OCI-LY7 (cell line): ENCODE measurements around the gene AP5S1. TPM values are rescaled to one million over a fixed set of nuclear protein-coding genes. Genes with fewer than 3 reads are reported as not detected.

Experiments used
- BruUV-seq: library from RNA; stranded (reverse); fragments of 400-500 nt; replicated peaks from 2 replicates; lab custom pipeline; 2021; lab: Mats Ljungman, UMichigan
- CTCF ChIA-PET: fragments of 300-600 bp; sonication (Branson Sonifier 250); formaldehyde crosslinking; loops from one replicate; lab custom pipeline; 2022; ENCODE audit warnings: antibody characterized with exemption; ENCODE audit not compliant: unreplicated experiment; lab: Charles Lee
- POLR2A ChIA-PET: fragments of 300-600 bp; sonication (Branson Sonifier 250); formaldehyde crosslinking; loops from one replicate; lab custom pipeline; 2022; ENCODE audit warnings: antibody characterized with exemption; lab: Charles Lee
- DNase-seq: peaks from one replicate; pipeline ENCODE4 v3.0.0-alpha.2; 2015; ENCODE audit warnings: low spot score
- H2AFZ ChIP-seq: fragments of 200-600 bp; sonication (generic), shearing (Covaris generic); 2 replicates; pipeline ENCODE4 v1.6.1; 2014; ENCODE audit warnings: mild to moderate bottlenecking, antibody characterized with exemption, low read length, moderate library complexity
- H3K27ac ChIP-seq: fragments of 200-600 bp; sonication (generic); 2 replicates; pipeline ENCODE4 v1.5.1; 2014; ENCODE audit warnings: mixed run types, low read depth, mild to moderate bottlenecking, moderate library complexity, low read length, inconsistent platforms; ENCODE audit not compliant: poor library complexity, severe bottlenecking
- H3K36me3 ChIP-seq: fragments of 200-600 bp; sonication (generic); 2 replicates; pipeline ENCODE4 v1.6.1; 2014; ENCODE audit warnings: mild to moderate bottlenecking, antibody characterized with exemption, low read length, moderate library complexity, mixed read lengths; ENCODE audit not compliant: insufficient read depth
- H3K4me1 ChIP-seq: fragments of 200-600 bp; sonication (generic); 2 replicates; pipeline ENCODE4 v1.5.1; 2014; ENCODE audit warnings: mild to moderate bottlenecking, low read length; ENCODE audit not compliant: insufficient read depth, poor library complexity, severe bottlenecking
- H3K4me2 ChIP-seq: fragments of 200-600 bp; sonication (generic); 2 replicates; pipeline ENCODE4 v1.6.1; 2014; ENCODE audit warnings: mild to moderate bottlenecking, low read length
- H3K4me3 ChIP-seq: fragments of 200-600 bp; sonication (generic); 2 replicates; pipeline ENCODE4 v1.5.1; 2014; ENCODE audit warnings: mild to moderate bottlenecking, low read depth, low read length; ENCODE audit not compliant: poor library complexity, severe bottlenecking
- H3K79me2 ChIP-seq: fragments of 200-600 bp; sonication (generic); 2 replicates; pipeline ENCODE4 v1.6.1; 2016; ENCODE audit warnings: low read depth, mild to moderate bottlenecking, low read length, moderate library complexity, mixed read lengths; ENCODE audit not compliant: insufficient read depth
- H3K9me2 ChIP-seq: fragments of 200-600 bp; sonication (generic); 2 replicates; pipeline ENCODE4 v1.6.1; 2016; ENCODE audit warnings: mild to moderate bottlenecking, low read length, mixed read lengths; ENCODE audit not compliant: insufficient read depth
- H3K9me3 ChIP-seq: fragments of 200-600 bp; sonication (generic); 2 replicates; pipeline ENCODE4 v1.6.1; 2014; ENCODE audit warnings: mild to moderate bottlenecking, mixed run types, low read length, mixed read lengths
- H4K20me1 ChIP-seq: fragments of 200-600 bp; sonication (generic); 2 replicates; pipeline ENCODE4 v1.6.1; 2014; ENCODE audit warnings: mild to moderate bottlenecking, antibody characterized with exemption, low read length, moderate library complexity, mixed read lengths; ENCODE audit not compliant: insufficient read depth
- EZH2phosphoT487 ChIP-seq: fragments of 200-600 bp; sonication (generic); IDR thresholded peaks from 2 replicates; pipeline ENCODE4 v1.6.1; 2018; ENCODE audit warnings: low read depth, borderline replicate concordance, mild to moderate bottlenecking, mixed run types, antibody characterized with exemption, low read length, moderate library complexity, mixed read lengths
- intact Hi-C: fragments of 100-400 bp; cut with micrococcal nuclease; formaldehyde crosslinking; loops from one replicate; pipeline ENCODE4 v1.10.0; 2022; ENCODE audit not compliant: unreplicated experiment
- total RNA-seq, 2 experiments: library from RNA; depleted of rRNA in 1 of 2; stranded (reverse); fragments of >200 nt in 1 of 2; shearing (Covaris generic) in 1 of 2; gene quantifications; 2 replicates each; pipeline ENCODE4 v1.2.3, GENCODE V29; 2014 to 2022
- TF ChIP-seq, protein P1 (sequence below): fragments of 200-600 bp; sonication (generic); conservative IDR thresholded peaks from 2 replicates; pipeline ENCODE4 v1.5.1; 2014; ENCODE audit warnings: mild to moderate bottlenecking, antibody characterized with exemption, low read length, moderate library complexity, mixed read lengths

Gene AP5S1
- total RNA-seq, 2 experiments from 2014 or later, result 9.8 to 12.1 TPM

DNA sequence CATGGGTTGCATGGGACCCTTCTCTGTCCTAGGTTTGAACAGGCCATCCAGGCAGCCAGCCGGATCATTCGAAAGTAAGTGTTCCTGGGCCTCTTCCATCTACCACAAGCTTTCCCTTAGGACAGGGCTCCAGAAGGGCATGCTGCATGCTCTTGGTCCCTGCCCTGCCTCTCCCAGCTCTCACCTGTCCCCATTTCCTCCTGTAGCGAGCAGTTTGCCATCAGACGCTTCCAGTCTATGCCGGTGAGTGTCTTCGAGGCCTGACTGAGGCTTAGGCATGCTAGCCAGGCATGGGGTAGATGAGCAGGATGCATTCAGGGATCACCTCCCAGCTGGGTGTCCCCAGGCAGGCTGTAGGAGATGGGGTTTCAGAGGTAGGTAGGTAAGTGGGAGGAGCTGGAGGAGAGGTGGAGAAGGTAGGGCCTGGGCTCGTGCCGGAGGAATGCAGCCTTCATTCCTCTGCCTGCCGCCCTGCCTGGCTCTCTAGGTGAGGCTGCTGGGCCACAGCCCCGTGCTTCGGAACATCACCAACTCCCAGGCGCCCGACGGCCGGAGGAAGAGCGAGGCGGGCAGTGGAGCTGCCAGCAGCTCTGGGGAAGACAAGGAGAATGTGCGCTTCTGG lies 20.0 kb upstream of the AP5S1 start:
- peaks cover 31% of the 10 kb centered on the region for H3K79me2 ChIP-seq
- peak overlapping the region; percentile 83 for H3K27ac ChIP-seq
- peak overlapping the region; percentile 100 for H3K4me2 ChIP-seq
- no peak for TF ChIP-seq EZH2phosphoT487
- TF ChIP-seq, protein P1, sequence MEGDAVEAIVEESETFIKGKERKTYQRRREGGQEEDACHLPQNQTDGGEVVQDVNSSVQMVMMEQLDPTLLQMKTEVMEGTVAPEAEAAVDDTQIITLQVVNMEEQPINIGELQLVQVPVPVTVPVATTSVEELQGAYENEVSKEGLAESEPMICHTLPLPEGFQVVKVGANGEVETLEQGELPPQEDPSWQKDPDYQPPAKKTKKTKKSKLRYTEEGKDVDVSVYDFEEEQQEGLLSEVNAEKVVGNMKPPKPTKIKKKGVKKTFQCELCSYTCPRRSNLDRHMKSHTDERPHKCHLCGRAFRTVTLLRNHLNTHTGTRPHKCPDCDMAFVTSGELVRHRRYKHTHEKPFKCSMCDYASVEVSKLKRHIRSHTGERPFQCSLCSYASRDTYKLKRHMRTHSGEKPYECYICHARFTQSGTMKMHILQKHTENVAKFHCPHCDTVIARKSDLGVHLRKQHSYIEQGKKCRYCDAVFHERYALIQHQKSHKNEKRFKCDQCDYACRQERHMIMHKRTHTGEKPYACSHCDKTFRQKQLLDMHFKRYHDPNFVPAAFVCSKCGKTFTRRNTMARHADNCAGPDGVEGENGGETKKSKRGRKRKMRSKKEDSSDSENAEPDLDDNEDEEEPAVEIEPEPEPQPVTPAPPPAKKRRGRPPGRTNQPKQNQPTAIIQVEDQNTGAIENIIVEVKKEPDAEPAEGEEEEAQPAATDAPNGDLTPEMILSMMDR, result no peak
- BruUV-seq, result no TSS peak
- DNase-seq, result no peak
- POLR2A ChIA-PET, result interaction anchor here (0.9 to 1.6 kb wide), 4 partner anchors 11 to 20 kb away, joined by 3 to 8 read pairs (median 4); no protein-coding TSS in a partner anchor
- CTCF ChIA-PET, result interaction anchor here (1.5 to 1.9 kb wide), 2 partner anchors 18 to 20 kb away, joined by 5 to 9 read pairs; partner anchors contain the start of gene AP5S1
- no peaks in the 10 kb centered on the region for H3K9me3 ChIP-seq
- no peaks in the 10 kb centered on the region; the same call in 1 of the 2 replicates for H4K20me1 ChIP-seq
- no peak overlapping the region for H2AFZ ChIP-seq
- H3K9me2 ChIP-seq, result no peaks in the 10 kb centered on the region
- intact Hi-C loops, result no loop called here
- H3K36me3 ChIP-seq, result peaks cover 72% of the 10 kb centered on the region
- H3K4me3 ChIP-seq, result peak overlapping the region; percentile 91
- peaks cover 33% of the 10 kb centered on the region for H3K4me1 ChIP-seq

DNA sequence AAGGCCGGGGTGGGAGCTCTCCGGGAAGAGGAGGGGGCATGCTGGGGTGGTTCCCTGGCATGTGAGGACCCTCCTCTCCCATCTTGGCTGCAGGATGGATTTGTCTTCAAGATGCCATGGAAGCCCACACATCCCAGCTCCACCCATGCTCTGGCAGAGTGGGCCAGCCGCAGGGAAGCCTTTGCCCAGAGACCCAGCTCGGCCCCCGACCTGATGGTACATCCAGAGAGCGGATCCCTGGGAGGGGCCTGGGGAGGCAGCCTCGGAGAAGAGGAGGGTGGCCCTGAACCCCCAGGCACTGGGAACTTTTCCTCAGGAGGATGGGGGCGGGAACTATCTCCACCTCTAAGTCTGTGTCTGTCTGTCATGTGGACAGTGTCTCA lies 19.5 kb upstream of the AP5S1 start:
- H2AFZ ChIP-seq, result no peak overlapping the region
- H3K27ac ChIP-seq, result no peak overlapping the region
- H3K4me3 ChIP-seq, result no peak overlapping the region
- intact Hi-C loops, result no loop called here
- H4K20me1 ChIP-seq, result no peaks in the 10 kb centered on the region; the same call in 1 of the 2 replicates
- peaks cover 32% of the 10 kb centered on the region for H3K4me1 ChIP-seq
- no peak overlapping the region for H3K4me2 ChIP-seq
- no peaks in the 10 kb centered on the region for H3K9me3 ChIP-seq
- no peaks in the 10 kb centered on the region for H3K9me2 ChIP-seq
- BruUV-seq, result no TSS peak
- ChIA-PET CTCF (interaction anchor here (1.5 kb wide), 1 partner anchor 17 kb away, joined by 5 read pairs; no protein-coding TSS in a partner anchor), POLR2A (interaction anchor here (0.9 to 1.6 kb wide), 4 partner anchors 12 to 20 kb away, joined by 3 to 8 read pairs (median 4); no protein-coding TSS in a partner anchor)
- no peak for TF ChIP-seq EZH2phosphoT487
- TF ChIP-seq, protein P1, result no peak
- no peak for DNase-seq
- peaks cover 77% of the 10 kb centered on the region for H3K36me3 ChIP-seq
- peaks cover 31% of the 10 kb centered on the region for H3K79me2 ChIP-seq

- H3K4me1 ChIP-seq, result peaks cover 32% of the 10 kb centered on the region
- POLR2A ChIA-PET, result interaction anchor here (1.6 kb wide), 1 partner anchor 11 kb away, joined by 4 read pairs; no protein-coding TSS in a partner anchor
These were observed 19.0 kb upstream of the AP5S1 start for GRCh38 chr20:3801299-3801698.

More at GRCh38 chr20:3801299-3801698, 19.0 kb upstream of the AP5S1 start:
- H3K9me3 ChIP-seq, result no peaks in the 10 kb centered on the region
- no peak for DNase-seq
- TF ChIP-seq EZH2phosphoT487, result no peak
- TF ChIP-seq, protein P1, result no peak
- BruUV-seq, result no TSS peak
- no peak overlapping the region for H3K4me2 ChIP-seq
- no peak overlapping the region for H2AFZ ChIP-seq
- H3K36me3 ChIP-seq, result peaks cover 81% of the 10 kb centered on the region
- CTCF ChIA-PET, result no interaction called here
- no peak overlapping the region for H3K4me3 ChIP-seq
- H4K20me1 ChIP-seq, result no peaks in the 10 kb centered on the region; the same call in 1 of the 2 replicates
- no peak overlapping the region for H3K27ac ChIP-seq
- H3K79me2 ChIP-seq, result peaks cover 31% of the 10 kb centered on the region
- intact Hi-C loops, result no loop called here
- H3K9me2 ChIP-seq, result no peaks in the 10 kb centered on the region
